Measurements from ENCODE around the gene RTTN. TPM values are rescaled to one million over a fixed set of nuclear protein-coding genes. Genes with fewer than 3 reads are reported as not detected.

RTTN gene
- total and polyA plus RNA-seq, 9 of the 15 experiments (the other 6 are each of a cell fraction or from before 2014, with no cell fraction given): 3.1 to 18.3 (median 10.6) TPM

- FAIRE-seq (no peak), ATAC-seq (no peak), DNase-seq (ENCODE audit: extremely low read depth in 1 of 4, low spot score in 3 of 4) (no peak)
- ChIA-PET CTCF (ENCODE audit: low intra/inter-chr PET ratio) (no interaction called here), POLR2A (interaction anchor here (1.3 kb wide), 1 partner anchor 17 kb away, joined by 4 read pairs; no protein-coding TSS in a partner anchor)
- intact Hi-C loops (cut with micrococcal nuclease) (no loop called here), in situ Hi-C loops (cut with MboI) (no loop called here)
- WGBS (ENCODE audit: insufficient coverage, low coverage, missing lambda C conversion rate): 100% methylated on average over 1 of the region's 1 CpG
- no peak overlapping the region for H3K9ac ChIP-seq (ENCODE audit: insufficient read depth in 1 of 2, low read depth in 2 of 2, low read length in 2 of 2)
- no peaks in the 10 kb centered on the region for H3K79me2 ChIP-seq (ENCODE audit: control insufficient read depth, insufficient read depth, low read length)
- TF ChIP-seq SAP30 (IDR thresholded peaks at IDR 0.05; ENCODE audit: borderline replicate concordance, insufficient read depth, low read depth, low read length, poor library complexity, severe bottlenecking) (no peak), RFX5 (IDR thresholded peaks at IDR 0.05; ENCODE audit: low read depth, low read length) (no peak), DDX20 (tag; IDR thresholded peaks at IDR 0.05; ENCODE audit: low read depth) (no peak), GTF2A2 (tag; IDR thresholded peaks at IDR 0.05) (no peak), ZNF639 (CRISPR knock-in tag; conservative IDR thresholded peaks at IDR 0.05 in 1 of 2, IDR thresholded peaks at IDR 0.05 in 1 of 2) (no peak)
- H3K4me2 ChIP-seq (ENCODE audit: insufficient read depth, low read length): no peak overlapping the region
- no peaks in the 10 kb centered on the region for H3K4me1 ChIP-seq (replicated peaks in 1 of 2; ENCODE audit: control insufficient read depth in 2 of 2, insufficient read depth in 2 of 2, low read length in 2 of 2)
- H3K27me3 ChIP-seq (ENCODE audit: control insufficient read depth in 2 of 2, insufficient read depth in 2 of 2, low read length in 2 of 2): no peaks in the 10 kb centered on the region
- no peak overlapping the region for H2AFZ ChIP-seq (ENCODE audit: low read depth, low read length)
- peaks cover 7% of the 10 kb centered on the region; the same call in 2 of the 3 replicates for H3K36me3 ChIP-seq (ENCODE audit: control insufficient read depth, insufficient read depth, low read length)
- H4K20me1 ChIP-seq (replicated peaks; ENCODE audit: control insufficient read depth, insufficient read depth, low read length): no peaks in the 10 kb centered on the region
- H3K27ac ChIP-seq (ENCODE audit: extremely low read depth, low read depth, low read length): no peak overlapping the region
- BruUV-seq (replicated peaks): no TSS peak
- no peaks in the 10 kb centered on the region for H3K9me1 ChIP-seq (ENCODE audit: control insufficient read depth, insufficient read depth, low read length)
- H3K9me3 ChIP-seq (replicated peaks; ENCODE audit: control insufficient read depth, insufficient read depth, low read depth, low read length): no peaks in the 10 kb centered on the region
- no peak overlapping the region for H3K4me3 ChIP-seq
Measured at GRCh38 chr18:70126832-70127231, 78.7 kb downstream of the RTTN start.
